ENCODE measurements around the gene C10orf90. TPM values are rescaled to one million over a fixed set of nuclear protein-coding genes. Genes with fewer than 3 reads are reported as not detected.

C10orf90 gene, protein sequence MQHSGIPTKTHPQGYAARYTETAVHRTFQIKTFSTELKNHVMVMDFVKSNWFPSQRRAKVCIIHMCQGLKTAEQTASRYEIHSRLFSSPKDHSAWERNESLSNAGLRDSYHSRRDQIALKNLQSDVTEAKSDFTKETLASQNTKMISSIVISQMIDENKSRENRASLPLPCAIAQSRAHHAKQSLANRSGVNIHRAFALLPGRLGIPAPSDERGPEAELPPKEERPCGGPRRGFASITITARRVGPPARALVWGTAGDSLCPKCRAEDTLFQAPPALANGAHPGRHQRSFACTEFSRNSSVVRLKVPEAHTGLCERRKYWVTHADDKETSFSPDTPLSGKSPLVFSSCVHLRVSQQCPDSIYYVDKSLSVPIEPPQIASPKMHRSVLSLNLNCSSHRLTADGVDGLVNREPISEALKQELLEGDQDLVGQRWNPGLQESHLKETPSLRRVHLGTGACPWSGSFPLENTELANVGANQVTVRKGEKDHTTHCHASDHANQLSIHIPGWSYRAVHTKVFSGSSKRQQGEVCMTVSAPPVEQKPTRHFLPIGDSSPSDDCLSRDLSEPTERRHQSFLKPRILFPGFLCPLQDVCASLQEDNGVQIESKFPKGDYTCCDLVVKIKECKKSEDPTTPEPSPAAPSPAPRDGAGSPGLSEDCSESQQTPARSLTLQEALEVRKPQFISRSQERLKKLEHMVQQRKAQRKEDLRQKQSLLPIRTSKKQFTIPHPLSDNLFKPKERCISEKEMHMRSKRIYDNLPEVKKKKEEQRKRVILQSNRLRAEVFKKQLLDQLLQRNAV
- total RNA-seq (2014; rRNA removed; shearing (Covaris generic)): 1.8 and 2.2 TPM in 2 replicates

DNA sequence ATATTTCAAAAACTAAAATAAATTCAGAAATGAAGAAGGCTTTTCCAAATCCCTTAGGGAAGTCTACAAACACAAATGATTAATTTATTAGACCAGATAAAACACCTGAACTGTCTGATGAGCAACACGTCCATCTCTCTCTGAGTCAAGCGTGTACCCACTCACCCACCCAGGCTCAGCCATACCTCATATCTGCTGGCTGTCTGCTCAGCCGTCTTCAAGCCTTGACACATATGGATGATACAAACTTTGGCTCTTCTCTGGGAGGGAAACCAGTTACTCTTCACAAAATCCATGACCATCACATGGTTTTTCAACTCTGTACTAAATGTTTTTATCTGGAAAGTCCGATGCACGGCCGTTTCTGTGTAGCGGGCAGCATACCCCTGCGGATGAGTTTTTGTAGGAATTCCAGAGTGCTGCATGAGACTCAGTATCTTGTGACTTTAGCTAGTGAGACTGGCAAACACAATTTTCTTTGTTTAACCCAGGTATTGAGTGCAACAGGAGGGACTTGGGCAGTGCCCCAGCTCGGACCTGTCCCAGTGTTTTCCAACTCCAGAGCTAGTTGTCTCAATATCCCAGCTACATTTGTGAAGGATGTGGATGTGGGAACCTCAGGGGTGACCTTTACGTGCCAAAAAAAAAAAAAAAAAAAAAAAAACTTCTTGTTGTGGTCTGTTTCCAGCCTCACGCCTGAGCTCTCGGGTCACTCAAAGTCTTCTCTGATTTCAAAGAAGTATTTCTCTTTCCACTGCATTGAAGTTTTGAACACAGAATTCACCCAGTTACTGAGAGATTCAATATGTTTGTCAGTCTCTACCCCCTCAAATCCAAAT, at the start of gene C10orf90:
Gene C10orf90 (minus strand): TSS at position 638 of the 839 bp plus-strand sequence. CDS start 213 bp downstream, at position 425.
- DNase-seq (ENCODE audit: low read depth): no peak

DNA sequence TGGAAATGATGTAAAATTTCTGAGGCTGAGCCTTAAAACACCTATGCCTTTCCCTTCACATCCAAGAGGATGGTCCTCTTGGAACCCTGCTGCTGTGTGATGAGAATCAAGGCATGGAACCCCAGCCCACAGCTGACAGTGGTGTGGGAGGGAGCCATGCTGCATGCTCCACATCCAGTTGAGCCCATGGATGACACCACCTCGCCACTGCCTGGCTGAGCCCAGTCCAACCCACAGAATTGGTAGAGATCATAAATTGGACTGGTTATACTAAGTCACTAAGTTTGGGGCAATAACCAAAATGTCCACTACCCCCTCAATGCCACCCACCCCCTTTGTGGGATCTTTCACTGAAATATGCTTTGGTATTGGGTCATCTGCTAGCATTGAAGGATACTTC, 45.9 kb upstream of the C10orf90 start:
- no peak for DNase-seq (ENCODE audit: low read depth)

DNA sequence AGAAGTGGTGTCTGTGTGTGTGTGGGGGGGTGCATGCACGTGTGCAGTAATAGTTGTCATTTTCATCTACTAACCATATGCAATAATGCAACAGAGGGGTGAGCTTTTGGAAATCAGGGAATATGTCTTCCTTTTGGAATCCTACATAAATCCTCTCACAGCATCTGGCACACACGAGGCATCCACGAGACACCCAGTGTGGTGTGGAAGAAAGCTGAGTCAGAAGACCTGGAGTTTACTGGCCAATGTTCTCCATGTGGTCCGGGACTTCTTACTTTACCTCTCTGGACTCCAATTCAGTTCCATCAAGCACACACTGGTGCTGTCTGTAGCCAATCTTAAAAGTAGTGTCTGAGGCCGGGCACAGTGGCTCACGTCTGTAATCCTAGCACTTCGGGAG, 43.1 kb upstream of the C10orf90 start:
- DNase-seq (ENCODE audit: low read depth): no peak

DNA sequence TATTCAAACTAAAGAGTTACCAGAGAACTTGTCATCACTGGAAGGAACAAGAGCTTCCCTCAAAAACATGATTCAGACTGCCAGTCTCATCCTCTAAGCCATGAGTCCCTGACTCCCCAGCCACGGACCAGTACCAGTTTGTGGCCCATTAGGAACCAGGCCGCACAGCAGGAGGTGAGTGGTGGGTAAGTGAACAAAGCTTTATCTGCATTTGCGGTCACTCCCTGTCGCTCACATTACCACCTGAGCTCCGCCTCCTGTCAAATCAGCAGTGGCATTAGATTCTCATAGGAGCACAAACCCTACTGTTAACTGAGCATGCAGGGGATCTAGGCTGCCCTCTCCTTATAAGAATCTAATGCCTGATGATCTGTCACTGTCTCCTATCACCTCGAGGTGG, 42.2 kb upstream of the C10orf90 start:
- no peak for DNase-seq (ENCODE audit: low read depth)

DNA sequence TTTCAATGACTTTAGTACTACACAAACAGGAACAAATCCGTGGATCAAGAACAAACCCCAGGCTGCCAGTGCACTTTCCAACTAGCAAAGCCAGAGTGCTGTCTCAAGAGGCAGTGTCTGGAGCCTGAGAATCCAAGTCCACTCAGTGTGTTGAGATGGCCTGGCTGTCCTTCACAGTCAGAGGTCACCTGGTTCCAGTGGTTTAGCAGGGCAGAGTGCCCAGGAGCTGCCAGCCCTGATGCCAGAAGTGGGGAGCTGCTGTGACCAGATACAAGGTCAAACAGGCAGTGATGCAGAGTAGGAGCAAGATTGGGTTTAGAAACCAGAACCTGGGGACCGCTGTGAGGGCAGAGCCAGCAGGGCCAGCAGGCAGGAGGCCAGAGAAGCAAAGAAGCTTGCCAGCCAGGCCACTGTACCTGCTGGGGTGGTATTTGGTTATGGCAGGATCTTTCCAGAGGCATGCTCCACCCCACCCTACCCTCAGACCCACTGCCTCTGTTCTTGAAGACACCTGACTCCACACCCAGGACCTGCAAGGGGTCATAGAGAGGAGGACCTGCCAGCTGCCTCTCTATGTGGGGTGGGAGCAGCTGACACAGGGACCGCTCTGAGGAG, 35.6 kb upstream of the C10orf90 start:
- peak; percentile 33 for DNase-seq (ENCODE audit: low read depth)

DNA sequence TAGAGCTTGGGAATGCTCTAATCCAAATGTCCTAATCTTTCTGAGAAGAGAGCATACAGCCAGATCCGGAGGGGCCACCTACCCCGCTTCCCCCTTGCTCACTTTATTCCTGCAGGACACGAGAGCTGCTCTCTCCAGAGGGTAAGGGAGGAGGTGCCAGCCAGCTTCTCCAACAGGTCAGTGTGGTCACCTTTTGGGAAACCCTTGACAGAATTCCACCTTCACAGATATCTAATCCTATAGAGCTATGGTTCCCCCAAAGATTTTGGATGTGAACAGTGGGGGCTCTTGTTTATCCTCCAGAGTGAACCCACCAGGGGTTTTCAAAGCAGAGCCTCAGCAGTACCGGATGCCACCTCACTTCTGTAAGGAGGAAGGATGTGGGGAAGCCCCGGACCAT, 34.6 kb upstream of the C10orf90 start:
- no peak for DNase-seq (ENCODE audit: low read depth)

DNA sequence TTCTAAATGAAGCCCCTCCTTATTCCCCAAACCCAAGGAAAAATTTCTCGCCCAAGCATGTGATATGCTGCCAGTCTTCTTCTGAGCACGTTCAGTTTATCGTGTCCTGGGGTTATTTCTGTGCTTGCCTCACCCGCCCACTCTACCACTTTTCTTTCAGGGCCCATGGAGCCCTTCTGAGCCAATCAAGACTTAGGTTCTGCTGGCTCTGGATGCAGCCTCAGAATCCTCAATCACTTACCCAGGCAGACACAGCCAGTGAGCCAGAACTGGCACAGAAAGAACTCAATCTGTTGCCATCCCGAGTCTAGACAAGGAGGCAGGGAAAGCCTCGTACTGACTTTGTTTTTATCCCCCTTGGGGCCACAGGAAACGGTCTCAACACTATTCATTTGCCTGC, 34.2 kb upstream of the C10orf90 start:
- DNase-seq (ENCODE audit: low read depth): no peak

DNA sequence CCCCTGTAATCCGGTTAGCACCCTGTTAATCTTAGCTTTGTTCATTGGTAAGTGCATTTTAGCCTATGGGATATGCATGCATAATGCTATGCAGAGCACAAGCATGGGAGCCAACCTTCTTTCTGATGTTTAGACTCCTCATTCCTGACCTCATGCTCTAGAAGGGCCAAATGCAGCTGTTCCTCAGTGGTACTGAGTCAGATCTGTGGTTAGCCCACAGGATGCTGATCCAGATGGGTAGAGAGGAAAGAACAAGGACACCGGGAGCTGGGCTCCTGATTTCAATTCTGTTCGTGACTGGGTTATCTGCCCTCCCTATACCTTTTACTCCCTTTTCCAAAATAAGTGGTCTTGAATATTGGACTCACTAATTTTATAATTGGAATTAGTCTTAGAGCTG, 31.7 kb upstream of the C10orf90 start:
- peak; percentile 71 for DNase-seq (ENCODE audit: low read depth)

DNA sequence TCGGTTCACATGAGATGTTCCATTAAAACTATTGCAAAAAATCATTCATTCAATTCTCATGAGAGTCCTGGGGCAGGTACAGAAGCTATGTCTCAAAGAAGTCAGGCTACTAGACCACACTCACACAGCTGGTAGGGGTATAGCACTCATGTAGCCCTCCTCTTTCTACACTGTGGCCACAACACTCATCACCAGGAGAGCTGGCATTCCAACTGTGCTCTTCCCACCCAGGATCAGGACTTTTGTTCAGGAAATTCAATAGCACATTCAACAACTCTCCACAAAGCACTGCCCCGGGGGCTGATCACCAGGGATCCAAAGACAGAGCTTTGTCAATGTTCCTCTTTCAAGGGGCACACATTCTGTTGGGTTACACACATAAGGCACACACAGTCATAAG, 31.0 kb upstream of the C10orf90 start:
- DNase-seq (ENCODE audit: low read depth): no peak

DNA sequence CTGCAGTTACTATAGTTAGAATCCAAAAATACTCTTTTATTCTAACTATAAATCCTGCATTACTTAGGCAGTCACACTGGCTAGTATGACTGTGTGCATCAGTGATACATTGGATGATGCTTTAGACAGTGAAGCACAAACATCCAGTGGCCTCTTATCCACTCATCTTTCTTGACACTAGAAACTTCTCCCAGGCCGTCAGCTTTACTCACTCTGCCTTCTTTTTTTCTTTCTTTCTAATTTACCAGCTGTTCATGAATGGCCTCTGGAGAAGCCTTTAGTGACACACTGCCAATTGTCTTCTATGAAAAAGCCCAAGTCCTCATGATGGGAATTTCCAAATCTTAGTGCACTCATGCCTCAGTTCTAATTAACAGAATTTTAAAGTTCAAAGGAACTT, 26.2 kb upstream of the C10orf90 start:
- DNase-seq (ENCODE audit: low read depth): no peak

DNA sequence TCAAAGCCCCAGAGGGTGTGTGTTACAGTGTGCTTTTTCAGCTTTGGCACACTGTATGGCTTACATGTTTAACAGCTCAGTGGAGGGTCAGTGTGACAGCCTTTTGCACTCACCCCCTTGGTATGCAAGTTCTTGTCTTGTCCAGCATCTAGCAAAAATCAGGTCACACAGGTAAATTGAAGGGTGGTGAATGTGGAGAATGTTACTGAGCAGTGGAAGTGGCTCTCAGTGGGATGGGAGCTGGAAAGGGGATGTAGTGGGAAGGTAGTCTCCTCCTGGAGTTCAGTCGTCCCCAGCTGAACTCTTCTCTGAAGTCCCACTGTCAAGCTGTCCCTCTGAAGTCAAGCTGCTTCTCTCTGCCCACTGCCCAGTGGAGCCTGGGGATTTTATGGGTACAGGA, 21.0 kb upstream of the C10orf90 start:
- no peak for DNase-seq (ENCODE audit: low read depth)

DNA sequence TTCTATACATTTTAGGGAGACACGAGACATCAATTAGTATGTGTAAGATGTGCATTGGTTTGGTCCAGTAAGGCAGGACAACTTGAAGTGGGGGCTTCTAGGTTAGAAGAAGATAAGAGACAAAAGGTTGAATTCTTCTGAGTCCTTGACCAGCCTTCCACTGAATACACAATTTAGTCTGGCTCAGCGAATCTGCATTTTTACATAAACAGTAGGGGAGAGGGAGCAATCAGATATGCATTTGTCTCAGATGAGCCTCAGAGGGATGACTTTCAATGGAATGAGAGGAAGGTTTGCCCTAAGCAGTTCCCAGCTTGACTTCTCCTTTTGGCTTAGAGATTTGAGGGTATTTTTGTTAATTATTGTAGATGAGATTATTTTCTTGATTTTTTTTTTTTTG, 20.0 kb upstream of the C10orf90 start:
- no peak for DNase-seq (ENCODE audit: low read depth)

DNA sequence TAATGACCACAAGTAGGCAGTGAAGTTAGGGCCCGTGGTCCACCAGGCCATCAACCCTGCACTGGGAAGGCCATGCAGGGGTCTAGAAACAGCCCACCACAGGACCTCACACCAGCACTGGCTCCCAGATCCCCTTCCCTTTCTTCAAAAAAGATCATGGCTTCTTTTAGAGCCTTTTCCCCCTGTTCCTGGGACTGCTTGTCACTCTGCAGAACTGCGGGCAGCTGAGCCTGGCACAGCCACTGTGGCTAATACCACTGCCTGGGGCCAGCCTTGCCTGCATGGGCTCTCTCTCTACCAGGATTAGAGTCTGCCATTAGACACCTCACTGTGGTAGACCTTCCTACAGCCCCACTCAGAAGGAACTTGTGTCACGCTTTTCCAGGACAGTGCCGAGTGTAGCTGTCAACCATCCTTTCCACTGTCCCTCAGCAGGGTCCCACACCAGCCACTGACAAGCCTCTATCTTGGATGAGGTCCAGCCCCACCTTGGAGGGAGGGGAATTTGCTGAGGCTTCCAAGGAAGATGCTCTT, 19.0 kb upstream of the C10orf90 start:
- no peak for DNase-seq (ENCODE audit: low read depth)

DNA sequence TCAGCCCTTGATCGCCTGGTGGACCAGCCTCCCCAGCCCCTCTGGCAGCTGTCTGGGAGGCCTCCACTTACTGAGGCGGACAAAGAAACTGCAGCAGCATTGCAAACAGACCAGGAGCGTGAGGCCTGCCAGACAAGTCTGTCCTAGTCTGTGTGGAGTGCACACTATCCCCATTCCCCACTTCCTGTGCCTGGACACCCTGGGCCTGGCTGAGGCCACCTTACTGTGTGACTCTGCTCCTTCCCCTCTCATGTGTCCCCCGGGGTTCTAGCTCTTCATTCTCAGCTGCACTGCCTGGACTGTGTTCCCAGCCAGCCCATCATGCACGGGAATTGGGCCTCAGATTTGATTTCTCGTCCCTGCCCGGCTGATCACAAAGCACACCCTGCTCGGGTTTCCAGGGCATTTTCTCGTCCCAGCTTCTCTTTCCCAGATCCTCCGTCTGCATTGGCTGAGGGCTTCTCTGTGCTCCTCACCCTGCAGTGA, 16.7 kb upstream of the C10orf90 start:
- DNase-seq (ENCODE audit: low read depth): no peak

DNA sequence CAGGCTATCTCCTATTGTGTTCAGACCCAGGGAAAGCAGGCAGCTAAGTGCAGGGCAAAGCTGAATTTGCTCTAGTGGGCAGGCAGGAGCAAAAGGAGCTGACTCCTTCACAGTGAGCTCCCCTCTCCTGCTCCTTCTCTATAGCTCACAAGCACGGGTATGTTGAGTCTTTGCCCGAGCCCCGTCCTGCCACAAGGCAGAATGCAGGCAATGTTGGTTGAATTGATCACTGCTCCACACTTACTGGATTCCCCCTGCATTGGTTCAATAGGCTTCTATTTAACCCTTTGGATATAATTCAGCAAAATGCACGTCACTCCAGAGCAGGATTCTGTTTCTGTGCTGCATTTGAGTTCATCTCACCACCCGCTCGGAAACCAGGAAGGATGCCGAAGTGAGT, 16.2 kb upstream of the C10orf90 start:
- DNase-seq (ENCODE audit: low read depth): no peak

DNA sequence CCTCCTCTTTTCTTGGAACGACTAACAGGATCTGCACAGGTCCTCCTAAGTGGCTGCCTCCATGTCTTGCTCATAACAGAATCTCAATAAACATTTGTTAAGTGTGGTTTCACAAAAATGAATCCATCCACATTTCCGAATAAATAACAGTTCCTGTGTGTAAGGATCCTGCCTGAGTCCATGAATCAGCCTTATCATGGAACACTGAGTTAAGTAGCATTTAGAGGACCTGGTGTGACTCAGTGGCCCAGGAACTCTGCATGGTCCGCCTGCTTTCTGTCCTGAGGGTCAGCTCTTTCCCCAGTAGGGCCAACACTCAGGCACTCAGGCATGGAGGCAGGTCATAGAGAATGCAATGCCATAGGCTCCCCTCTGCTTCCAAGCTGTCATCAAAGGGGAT, 15.8 kb upstream of the C10orf90 start:
- DNase-seq (ENCODE audit: low read depth): peak; percentile 75

DNA sequence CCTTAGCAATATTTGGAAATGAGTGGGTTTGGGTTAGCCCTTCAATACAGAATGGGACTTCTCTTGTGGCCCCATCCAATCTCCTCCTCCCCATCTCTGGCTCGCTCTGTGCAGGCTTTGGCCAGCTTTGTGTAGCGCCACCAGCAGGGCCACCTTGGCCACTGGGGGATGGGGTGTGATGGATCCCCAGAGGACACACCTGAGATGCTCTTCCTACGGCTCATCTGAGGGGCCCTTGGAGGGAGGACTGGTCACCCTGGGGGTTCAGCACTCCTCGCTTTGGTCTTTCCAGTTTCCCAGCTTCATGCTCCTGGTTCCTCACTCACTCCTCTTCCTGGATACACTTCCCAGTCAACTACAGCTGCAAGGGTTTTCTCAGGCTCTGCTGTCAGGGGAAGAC, 15.3 kb upstream of the C10orf90 start:
- no peak for DNase-seq (ENCODE audit: low read depth)

DNA sequence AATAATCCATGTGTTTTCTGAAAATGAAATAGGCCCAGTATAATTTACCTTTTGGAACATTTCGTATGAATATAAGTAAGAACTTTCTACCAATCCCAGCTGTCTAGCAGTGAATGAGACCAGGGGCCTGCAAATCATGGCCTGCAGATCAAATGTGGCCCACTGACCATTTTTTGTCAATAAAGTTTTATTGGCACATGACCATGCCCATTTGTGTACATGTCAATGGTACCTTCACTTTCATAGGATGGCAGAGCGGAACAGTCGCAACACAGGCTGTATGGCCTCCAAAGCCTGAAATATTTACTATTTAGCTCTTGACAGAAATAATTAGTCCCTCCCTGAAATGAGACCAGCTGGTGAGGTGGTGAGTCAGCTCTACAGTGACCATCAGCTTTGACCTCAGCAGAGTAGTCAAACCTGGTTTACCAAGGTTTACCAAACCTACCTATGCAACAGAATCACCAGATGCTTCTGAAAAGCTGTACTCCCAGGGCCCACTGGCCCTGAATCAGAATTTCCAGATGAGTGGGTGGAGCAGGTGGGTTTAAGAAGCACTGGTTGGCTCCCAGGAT, 13.8 kb upstream of the C10orf90 start:
- peak; percentile 56 for DNase-seq (ENCODE audit: low read depth)

DNA sequence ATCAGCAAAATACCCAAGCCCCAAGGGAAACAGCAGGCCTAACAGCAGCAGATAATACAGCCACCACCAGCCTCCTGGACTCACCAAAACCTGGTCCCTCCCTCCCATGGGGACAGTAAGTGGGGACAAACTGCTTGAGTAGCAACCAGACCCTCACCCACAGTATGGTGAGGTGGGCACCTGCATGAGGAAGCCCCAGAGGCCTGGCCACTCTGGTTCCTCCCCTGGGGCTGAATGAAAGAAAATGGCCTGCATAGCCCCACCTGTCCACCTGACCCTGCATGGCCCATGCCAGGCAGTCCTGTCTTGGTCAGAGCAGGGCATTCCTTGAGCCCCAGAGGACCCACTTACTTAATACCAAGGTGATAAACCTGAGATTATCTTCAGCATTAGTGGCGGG, 13.0 kb upstream of the C10orf90 start:
- no peak for DNase-seq (ENCODE audit: low read depth)

DNA sequence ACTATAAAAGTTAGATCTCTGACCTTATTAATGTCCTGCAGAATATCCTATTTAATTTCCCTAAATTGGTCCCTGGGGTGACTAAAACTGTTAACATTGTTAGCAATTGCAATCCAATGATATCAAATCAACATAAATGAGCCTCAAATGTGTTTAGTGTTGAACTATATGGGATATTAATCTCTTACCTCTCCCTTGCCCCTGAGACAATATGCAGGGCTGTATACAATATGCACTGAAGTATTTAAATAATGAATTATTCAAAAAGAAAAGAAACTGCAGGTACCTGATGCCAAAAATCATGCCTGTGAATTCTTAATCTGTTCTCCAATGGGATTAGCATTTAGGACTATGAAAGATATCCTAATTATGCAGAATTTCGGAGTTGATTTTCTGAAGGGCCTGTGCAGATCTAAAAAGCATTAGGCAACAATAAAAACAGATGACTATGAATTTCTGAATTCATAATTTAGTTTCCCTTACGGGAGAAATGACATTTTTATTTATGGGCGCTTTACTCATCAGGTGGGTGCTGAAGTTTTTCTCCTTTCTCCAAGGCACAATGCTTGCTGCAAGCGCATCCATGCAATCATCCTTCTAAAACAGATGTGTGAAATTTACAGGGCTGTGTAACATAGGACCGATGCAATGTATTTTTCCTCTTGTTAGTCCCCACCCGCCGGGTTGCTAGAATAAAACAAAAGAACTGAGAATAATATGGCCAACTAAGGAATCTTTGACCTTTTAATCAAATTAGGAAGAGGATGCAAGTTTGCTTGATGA, 5.4 kb upstream of the C10orf90 start:
- DNase-seq (ENCODE audit: low read depth): no peak

All from M059J (cell line).